Left lung (tissue), 10 donors: ENCODE data around the gene DYNC1H1. TPM values are rescaled to one million over a fixed set of nuclear protein-coding genes. Genes with fewer than 3 reads are reported as not detected.

Experiments
- ATAC-seq: fragments of 200-7000 bp; cut with Tn5 transposase; one replicate; pipeline ENCODE4 v1.9.1; 2020; ENCODE audit warnings: moderate library complexity
- DNase-seq, 4 donors: peaks; one replicate each; pipeline ENCODE4 v3.0.0-alpha.2; 2013 to 2020
- H3K27ac ChIP-seq, 2 donors: fragments of 200-600 bp; sonication (generic) in 1 of 2; one replicate each; pipeline versions ENCODE4 v1.5.0 to v1.8.0; 2020 to 2021
- H3K27me3 ChIP-seq, 2 donors: fragments of 200-600 bp; sonication (generic) in 1 of 2; one replicate each; pipeline versions ENCODE4 v1.5.0 to v1.8.0; 2020 to 2021
- H3K36me3 ChIP-seq, 2 donors: fragments of 200-600 bp; sonication (generic) in 1 of 2; one replicate each; pipeline versions ENCODE4 v1.5.0 to v1.8.0; 2020 to 2021
- H3K4me1 ChIP-seq, 2 donors: fragments of 200-600 bp; one replicate each; pipeline ENCODE4 v1.8.0; 2021
- H3K4me3 ChIP-seq, 2 donors: fragments of 200-600 bp; sonication (generic) in 1 of 2; one replicate each; pipeline versions ENCODE4 v1.5.0 to v1.8.0; 2020 to 2021; ENCODE audit warnings: mild to moderate bottlenecking in 1 of 2
- H3K9me3 ChIP-seq, 2 donors: fragments of 200-600 bp; sonication (generic) in 1 of 2; one replicate each; pipeline versions ENCODE4 v1.5.0 to v1.8.0; 2020 to 2021
- CTCF ChIP-seq, 2 donors: fragments of 200-600 bp; sonication (generic) in 1 of 2; IDR thresholded peaks; one replicate each; pipeline versions ENCODE4 v1.5.0 to v1.8.0; 2021; ENCODE audit warnings: antibody characterized with exemption in 2 of 2
- intact Hi-C, 2 donors: fragments of 100-400 bp; cut with DNase I; formaldehyde crosslinking; loops; one replicate each; pipeline versions ENCODE4 v1.11.2 to v1.14.2; 2022
- polyA plus RNA-seq, 6 donors: library from polyadenylated mRNA; unstranded; fragments of 120-200 nt; gene quantifications; one replicate each; pipeline ENCODE4 v1.2.1, GENCODE V29; 2013; ENCODE audit not compliant: insufficient read length in 6 of 6
- total RNA-seq, 2 donors: library from RNA; stranded (reverse); fragmentation: NEBNext Ultra II Directional; extraction: Animal tissue kit (Norgen Biotek cat#: 25700); gene quantifications; one replicate each; pipeline ENCODE4 v1.2.1, GENCODE V29; 2021
- donor health status: DM: no; HTN: yes; CAD: no.
- donor health status: DM: no; HTN: no; CAD: no.

Gene DYNC1H1
- total and polyA plus RNA-seq, 8 donors: 305 to 514 (median 345) TPM

GRCh38 chr14:102055181-102055901 is 91.0 kb downstream of the DYNC1H1 start:
- H3K27ac ChIP-seq: no peak overlapping the region
- TF ChIP-seq CTCF (IDR thresholded peaks at IDR 0.05): no peak
- no peaks in the 10 kb centered on the region for H3K9me3 ChIP-seq
- no peak overlapping the region for H3K4me3 ChIP-seq
- H3K27me3 ChIP-seq: no peaks in the 10 kb centered on the region
- intact Hi-C loops: no loop called here
- peak; percentile 37 for ATAC-seq
- peaks cover 0 to 48% of the 10 kb centered on the region in 2 donors for H3K36me3 ChIP-seq
- peak in 1 of 4 donors; percentile 67 for DNase-seq
- H3K4me1 ChIP-seq: no peaks in the 10 kb centered on the region

DNA sequence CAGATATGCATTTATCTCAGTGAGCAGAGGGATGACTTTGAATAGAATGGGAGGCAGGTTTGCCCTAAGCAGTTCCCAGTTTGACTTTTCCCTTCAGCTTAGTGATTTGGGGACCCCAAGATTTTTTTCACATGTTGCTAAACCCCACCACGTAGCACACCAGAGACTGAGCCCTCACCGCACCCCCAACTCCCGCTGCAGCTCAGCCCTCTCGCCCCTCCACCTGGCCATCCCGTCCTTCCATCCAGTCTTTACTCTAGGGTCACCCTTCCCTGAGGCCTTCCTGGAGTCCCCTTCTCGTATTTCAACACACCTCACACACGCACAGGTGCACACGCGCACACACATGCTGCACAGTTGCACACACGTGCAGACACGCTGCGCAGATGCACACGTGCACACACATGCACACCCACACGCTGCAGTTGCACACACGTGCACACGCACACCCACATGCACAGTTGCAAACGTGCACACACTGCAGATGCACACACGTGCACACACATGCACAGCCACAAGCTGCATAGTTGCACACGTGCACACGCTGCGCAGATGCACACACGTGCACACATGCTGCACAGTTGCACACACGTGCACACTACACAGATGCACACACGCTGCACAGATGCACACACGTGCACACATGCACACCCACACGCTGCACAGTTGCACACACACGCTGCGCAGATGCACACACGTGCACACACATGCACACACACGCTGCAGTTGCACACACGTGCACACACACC is 92.5 kb downstream of the DYNC1H1 start:
- H3K4me3 ChIP-seq: no peak overlapping the region
- DNase-seq: peak in 1 of 4 donors; percentile 50
- H3K9me3 ChIP-seq: no peaks in the 10 kb centered on the region
- no peaks in the 10 kb centered on the region for H3K4me1 ChIP-seq
- H3K27me3 ChIP-seq: no peaks in the 10 kb centered on the region
- intact Hi-C loops: no loop called here
- no peak for ATAC-seq
- no peak overlapping the region for H3K27ac ChIP-seq
- H3K36me3 ChIP-seq: peaks cover 0 to 32% of the 10 kb centered on the region in 2 donors
- TF ChIP-seq CTCF (IDR thresholded peaks at IDR 0.05): no peak

GRCh38 chr14:102057480-102058114 is 93.2 kb downstream of the DYNC1H1 start:
- peaks cover 0 to 25% of the 10 kb centered on the region in 2 donors for H3K36me3 ChIP-seq
- no peak overlapping the region for H3K4me3 ChIP-seq
- no peak for ATAC-seq
- no peaks in the 10 kb centered on the region for H3K9me3 ChIP-seq
- no peak for TF ChIP-seq CTCF (IDR thresholded peaks at IDR 0.05)
- H3K27me3 ChIP-seq: no peaks in the 10 kb centered on the region
- intact Hi-C loops: no loop called here
- H3K4me1 ChIP-seq: no peaks in the 10 kb centered on the region
- no peak overlapping the region for H3K27ac ChIP-seq
- DNase-seq: peak in 1 of 4 donors; percentile 27

- no peak for ATAC-seq
- intact Hi-C loops: no loop called here
- peaks cover 0 to 5% of the 10 kb centered on the region in 2 donors for H3K4me1 ChIP-seq
- no peak for TF ChIP-seq CTCF (IDR thresholded peaks at IDR 0.05)
- H3K27me3 ChIP-seq: no peaks in the 10 kb centered on the region
- DNase-seq: peak in 1 of 4 donors; percentile 12
- H3K36me3 ChIP-seq: peaks cover 0 to 20% of the 10 kb centered on the region in 2 donors
- H3K4me3 ChIP-seq: no peak overlapping the region
- H3K9me3 ChIP-seq: no peaks in the 10 kb centered on the region
- H3K27ac ChIP-seq: no peak overlapping the region
These were observed 93.8 kb downstream of the DYNC1H1 start for GRCh38 chr14:102058146-102058545.

- DNase-seq (no peak), ATAC-seq (no peak)
These were observed 94.6 kb downstream of the DYNC1H1 start for GRCh38 chr14:102058961-102059360.

More at GRCh38 chr14:102058961-102059360, 94.6 kb downstream of the DYNC1H1 start:
- no peak overlapping the region for H3K27ac ChIP-seq
- intact Hi-C loops: no loop called here
- no peaks in the 10 kb centered on the region for H3K27me3 ChIP-seq
- H3K9me3 ChIP-seq: no peaks in the 10 kb centered on the region
- H3K4me1 ChIP-seq: peaks cover 0 to 11% of the 10 kb centered on the region in 2 donors
- H3K36me3 ChIP-seq: peaks cover 0 to 12% of the 10 kb centered on the region in 2 donors
- TF ChIP-seq CTCF (IDR thresholded peaks at IDR 0.05): no peak
- no peak overlapping the region for H3K4me3 ChIP-seq
